Measurements from ENCODE around the gene FRMD3.

Gene FRMD3

DNA sequence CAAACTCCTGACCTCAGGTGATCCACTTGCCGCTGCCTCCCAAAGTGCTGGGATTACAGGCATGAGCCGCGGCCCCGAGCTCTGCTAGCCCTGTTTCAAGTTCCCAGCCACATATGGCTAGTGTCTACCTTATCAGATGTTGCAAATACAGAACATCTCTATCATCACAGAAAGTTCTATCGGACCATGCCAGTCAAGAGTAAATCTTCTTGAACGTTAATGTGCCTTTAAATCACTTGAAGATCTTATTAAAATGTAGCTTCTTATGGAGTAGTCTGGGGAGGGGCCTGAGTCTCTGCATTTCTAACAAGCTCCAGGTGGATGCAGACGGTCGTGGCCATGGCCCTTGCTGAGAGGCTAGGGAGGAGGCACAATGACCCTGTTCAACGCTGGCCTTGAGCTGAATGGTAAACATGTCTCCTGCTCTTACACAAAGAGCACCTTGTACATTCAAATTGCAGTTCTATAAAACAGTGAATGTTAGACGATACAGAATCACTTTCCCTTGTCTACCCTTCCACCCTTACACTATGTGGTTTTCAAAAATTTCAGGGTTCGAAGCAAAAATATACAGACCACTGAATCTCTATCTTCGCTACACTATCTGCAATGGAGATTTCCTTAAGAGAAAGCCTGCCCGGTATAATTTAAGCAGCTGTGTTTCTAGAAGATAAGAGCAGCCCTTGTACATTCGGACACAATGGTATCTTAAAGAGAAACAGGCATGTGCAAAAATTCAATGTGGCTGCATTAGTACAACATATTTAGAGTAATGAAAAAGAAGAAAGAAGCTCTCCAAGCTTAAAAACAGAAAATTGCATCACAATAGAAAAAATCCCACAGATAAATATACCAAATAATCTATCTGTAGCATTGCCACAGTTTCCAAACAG lies 114.1 kb downstream of the FRMD3 start:
- no peak overlapping the region for H3K4me3 ChIP-seq (ENCODE audit: low read depth, low read length)
- TF ChIP-seq, protein P1, sequence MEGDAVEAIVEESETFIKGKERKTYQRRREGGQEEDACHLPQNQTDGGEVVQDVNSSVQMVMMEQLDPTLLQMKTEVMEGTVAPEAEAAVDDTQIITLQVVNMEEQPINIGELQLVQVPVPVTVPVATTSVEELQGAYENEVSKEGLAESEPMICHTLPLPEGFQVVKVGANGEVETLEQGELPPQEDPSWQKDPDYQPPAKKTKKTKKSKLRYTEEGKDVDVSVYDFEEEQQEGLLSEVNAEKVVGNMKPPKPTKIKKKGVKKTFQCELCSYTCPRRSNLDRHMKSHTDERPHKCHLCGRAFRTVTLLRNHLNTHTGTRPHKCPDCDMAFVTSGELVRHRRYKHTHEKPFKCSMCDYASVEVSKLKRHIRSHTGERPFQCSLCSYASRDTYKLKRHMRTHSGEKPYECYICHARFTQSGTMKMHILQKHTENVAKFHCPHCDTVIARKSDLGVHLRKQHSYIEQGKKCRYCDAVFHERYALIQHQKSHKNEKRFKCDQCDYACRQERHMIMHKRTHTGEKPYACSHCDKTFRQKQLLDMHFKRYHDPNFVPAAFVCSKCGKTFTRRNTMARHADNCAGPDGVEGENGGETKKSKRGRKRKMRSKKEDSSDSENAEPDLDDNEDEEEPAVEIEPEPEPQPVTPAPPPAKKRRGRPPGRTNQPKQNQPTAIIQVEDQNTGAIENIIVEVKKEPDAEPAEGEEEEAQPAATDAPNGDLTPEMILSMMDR (IDR thresholded peaks at IDR 0.05; ENCODE audit: low read depth, low read length): no peak

DNA sequence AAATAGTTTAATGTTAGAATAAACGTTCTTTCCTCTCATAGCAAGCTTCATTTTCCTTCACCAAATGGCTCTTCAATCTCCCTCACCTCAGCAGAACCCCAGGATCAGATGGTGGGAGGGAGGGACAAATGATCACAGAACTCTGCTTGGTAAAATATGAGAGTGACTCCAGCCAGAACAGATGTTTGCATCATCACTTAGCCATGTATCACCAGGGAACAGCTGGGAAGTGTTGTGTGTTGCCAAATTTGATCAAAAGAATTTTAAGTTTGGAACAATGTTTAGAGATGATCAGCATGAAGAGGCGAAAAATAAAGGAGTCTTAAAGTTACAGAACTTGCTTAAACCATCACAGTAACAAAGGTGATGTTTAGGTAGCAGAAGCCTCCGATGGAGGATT lies 115.7 kb downstream of the FRMD3 start:
- TF ChIP-seq, protein P1 (IDR thresholded peaks at IDR 0.05; ENCODE audit: low read depth, low read length): no peak
- H3K4me3 ChIP-seq (ENCODE audit: low read depth, low read length): no peak overlapping the region

DNA sequence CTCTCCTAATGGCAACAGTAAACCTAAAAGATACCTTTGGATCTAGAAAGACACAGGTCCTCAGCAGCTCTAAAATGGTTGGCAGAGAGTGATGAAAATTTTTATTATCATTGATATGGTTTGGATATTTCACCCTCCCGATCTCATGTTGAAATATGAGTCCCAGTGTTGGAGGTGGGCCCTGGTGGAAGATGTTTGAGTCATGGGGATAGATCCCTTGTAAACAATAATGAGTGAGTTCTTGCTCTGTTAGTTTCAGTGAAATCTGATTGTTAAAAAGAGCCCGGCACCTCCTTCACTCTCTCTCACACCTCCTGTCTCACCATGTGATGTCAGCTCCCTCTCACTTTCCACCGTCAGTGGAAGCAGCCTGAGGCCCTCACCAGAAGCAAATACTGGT lies 117.7 kb downstream of the FRMD3 start:
- TF ChIP-seq, protein P1 (IDR thresholded peaks at IDR 0.05; ENCODE audit: low read depth, low read length): no peak
- no peak overlapping the region for H3K4me3 ChIP-seq (ENCODE audit: low read depth, low read length)

DNA sequence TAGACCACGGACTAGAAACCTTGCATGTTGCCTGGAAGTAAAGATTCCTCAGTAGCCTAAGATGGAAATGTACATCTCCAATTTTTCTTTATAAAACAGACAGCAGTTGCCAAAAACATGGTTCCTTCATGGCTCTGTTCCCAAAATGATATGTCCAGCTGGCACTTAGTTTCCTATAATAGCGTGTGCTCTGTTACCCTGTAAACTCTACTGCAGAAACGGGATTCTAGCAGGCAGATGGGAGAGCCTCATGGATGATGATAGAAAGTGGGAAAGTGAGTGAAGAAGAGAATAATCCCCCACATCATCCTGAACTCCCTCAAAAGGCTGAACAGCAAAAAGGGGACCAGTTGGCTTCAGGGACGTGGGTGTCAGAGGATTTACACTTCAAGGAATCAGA lies 118.2 kb downstream of the FRMD3 start:
- TF ChIP-seq, protein P1 (IDR thresholded peaks at IDR 0.05; ENCODE audit: low read depth, low read length): no peak
- H3K4me3 ChIP-seq (ENCODE audit: low read depth, low read length): no peak overlapping the region

DNA sequence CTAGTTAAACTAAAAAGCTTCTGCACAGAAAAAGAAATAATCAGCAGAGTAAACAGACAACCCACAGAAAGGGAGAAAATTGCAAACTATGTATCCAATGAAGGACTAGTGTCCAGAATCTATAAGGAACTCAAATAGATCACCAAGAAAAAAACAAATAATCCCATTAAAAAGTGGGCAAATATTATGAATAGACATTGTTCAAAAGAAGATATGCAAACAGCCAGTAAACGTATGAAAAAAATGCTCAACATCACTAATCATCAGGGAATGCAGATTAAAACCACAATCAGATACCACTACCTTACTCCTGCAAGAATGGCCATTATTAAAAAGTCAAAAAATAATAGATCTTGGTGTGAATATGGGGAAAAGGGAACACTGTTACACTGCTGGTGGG lies 119.9 kb downstream of the FRMD3 start:
- H3K4me3 ChIP-seq (ENCODE audit: low read depth, low read length): no peak overlapping the region
- TF ChIP-seq, protein P1 (IDR thresholded peaks at IDR 0.05; ENCODE audit: low read depth, low read length): no peak

DNA sequence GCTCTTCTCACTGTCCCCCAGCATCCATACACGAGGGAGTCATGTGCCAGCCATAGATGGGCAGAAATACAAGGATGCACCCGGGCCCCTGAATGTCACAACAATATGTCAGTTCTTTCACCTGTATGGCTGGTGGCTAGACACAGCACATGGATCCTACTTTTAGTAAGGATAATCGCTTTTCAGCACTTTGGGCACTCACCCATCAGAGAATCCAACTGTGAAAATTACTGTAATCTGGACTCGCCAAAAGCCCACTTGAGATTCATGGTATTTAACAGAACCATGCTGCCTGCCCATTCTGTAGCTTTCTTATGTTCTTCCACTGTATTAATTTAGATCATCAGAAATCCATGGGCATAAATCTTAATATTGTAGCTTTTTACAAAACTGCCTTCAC lies 124.8 kb downstream of the FRMD3 start:
- H3K4me3 ChIP-seq (ENCODE audit: low read depth, low read length): no peak overlapping the region
- TF ChIP-seq, protein P1 (IDR thresholded peaks at IDR 0.05; ENCODE audit: low read depth, low read length): no peak

DNA sequence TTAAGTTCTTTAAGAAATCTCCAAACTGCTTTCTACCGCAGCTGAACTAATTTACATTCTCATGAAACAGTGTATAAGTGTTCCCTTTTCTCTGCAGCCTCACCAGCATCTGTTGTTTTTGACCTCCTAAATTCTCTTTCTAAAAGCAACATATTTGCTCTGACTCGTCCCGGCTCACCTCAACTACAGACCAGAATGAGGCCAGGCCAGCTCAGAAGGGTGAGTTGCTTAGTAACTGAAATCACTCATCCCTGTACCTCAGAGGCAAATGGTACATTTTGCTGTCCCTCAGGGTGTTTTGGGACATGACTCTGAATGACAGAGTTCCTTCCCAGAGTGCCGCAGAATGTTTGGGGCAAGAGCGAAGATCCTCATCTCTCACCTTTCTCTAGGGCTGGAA lies 127.5 kb downstream of the FRMD3 start:
- H3K4me3 ChIP-seq (ENCODE audit: low read depth, low read length): no peak overlapping the region
- TF ChIP-seq, protein P1 (IDR thresholded peaks at IDR 0.05; ENCODE audit: low read depth, low read length): no peak

Data from WI38 (cell line).